ENCODE results near the gene GIPC1.

The GIPC1 gene

DNA sequence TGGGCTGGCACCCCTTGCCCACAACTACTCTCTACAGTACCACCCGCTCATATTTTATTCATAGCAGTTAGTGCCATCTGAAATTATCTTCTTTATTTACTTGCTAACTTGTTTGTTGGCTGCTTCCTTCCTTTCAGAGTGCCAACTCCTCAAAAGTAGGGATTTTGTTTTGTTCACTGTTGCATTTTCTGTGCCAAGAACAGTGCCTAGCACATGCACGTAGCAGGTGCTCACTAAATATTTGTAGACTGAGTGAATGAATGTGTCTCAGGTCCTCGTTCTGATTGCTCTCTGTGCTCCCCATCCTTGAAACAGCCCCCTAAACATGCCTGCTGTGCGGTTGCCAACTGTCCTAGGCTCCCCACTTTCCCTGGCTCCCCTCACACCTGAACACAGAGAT is 1.5 kb downstream of the GIPC1 start:
- DNase-seq (ENCODE audit: low read depth): no peak

DNA sequence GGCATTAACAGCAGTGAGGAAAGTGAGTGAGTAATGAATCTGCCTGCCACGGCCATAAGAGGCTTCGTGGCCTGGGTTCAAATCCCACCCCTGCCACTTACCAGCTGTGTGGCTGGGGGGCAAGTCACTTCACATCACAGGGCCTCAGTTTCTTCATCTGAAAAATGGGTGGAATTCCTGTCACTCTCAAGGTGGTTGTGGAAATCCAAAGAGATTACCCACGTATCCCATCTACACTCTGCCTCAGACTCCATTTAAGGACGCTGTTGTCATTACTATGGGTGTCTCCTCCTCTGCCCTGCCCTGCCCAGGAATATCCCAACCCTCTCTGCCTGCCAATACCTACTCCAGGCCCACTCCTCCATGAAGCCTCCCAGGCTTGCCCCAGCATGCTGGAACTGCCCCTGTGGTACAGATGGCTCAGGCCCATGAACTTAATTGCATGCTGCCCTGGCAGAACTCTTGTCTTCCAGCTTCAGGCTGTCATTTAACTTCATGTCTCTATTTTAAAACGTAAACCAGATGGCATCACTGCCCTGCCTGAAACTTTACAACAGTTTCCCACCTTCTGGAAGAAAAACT is 3.1 kb downstream of the GIPC1 start:
- DNase-seq (ENCODE audit: low read depth): no peak

GRCh38 chr19:14487370-14488125 is 8.4 kb downstream of the GIPC1 start:
- DNase-seq (ENCODE audit: low read depth): no peak

- DNase-seq (ENCODE audit: low read depth): no peak
Observed at GRCh38 chr19:14482172-14482941, 13.6 kb downstream of the GIPC1 start.

- no peak for DNase-seq (ENCODE audit: low read depth)
Observed at GRCh38 chr19:14480700-14481079, 15.2 kb downstream of the GIPC1 start.

DNA sequence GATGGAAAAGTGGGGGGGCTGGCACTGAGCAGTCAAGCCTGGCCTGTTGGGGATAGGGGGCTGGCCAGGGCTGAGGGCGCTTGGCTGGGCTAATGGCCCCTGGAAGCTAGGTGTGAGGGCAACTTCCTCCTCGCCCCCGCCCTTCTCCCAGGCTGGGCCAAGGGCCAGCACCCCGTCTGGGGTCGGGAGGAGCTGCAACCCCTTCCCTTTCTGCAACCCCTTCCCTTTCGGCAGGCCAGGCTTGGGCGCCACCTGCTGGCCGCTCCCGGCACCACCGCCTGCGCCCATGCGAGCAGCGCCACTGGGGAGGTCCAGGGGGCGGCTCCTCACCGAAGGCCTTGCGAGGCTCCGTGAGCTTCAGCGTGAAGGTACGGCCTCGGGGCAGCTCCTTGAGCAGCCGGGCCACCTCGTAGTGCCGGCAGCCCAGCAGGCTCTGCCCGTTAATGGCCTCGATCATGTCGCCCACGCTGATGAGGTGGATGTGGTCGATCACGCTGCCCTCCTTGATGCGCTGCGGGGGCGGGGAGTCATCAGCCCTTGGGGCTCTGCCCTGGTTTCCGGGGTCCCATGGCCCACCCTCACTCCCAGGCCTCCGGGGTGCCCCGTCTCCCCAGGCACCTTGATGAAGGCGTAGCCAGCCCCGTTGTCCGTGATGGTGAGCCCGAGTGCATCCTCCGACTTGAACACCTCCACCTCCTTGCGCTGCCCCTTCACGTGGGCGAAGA is 15.8 kb downstream of the GIPC1 start:
- DNase-seq (ENCODE audit: low read depth): peak; percentile 58

- no peak for DNase-seq (ENCODE audit: low read depth)
Observed at GRCh38 chr19:14479309-14479974, 16.5 kb downstream of the GIPC1 start.

- DNase-seq (ENCODE audit: low read depth): no peak
Observed at GRCh38 chr19:14478113-14478545, 17.8 kb downstream of the GIPC1 start.

DNA sequence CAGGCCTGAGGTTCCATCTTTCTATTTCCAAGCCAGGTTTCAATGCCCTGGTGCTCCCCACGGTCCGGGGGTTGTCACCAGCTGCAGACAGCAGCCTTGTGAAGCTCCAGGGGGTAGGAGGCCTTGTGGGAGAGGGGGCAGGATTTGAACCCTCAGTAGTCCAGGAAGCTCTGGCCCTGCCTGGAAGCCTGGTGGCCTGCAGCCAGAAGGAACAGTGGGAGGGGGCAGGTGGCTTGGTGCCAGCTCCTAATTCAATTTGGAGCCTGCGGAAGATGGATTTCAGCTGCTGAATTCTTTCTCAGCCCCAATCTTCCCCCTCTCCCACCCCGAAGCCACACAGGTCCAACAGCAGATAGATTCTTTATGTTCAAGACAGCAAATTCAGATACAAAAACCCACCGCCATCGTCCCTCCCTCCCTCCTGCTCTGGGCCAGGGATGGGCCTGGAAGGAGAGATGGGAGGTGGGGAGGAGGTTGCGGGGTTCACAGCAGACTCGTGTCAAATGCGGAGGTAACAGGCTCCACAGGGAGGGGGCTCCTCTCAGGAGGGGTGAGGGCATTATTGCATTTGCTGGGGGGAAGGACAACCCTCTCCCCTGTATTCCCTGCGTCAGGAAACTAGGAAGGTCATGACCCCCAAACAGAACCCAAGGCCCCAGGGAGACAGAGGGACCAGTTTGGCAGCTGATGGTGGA is 18.4 kb downstream of the GIPC1 start:
- no peak for DNase-seq (ENCODE audit: low read depth)

DNA sequence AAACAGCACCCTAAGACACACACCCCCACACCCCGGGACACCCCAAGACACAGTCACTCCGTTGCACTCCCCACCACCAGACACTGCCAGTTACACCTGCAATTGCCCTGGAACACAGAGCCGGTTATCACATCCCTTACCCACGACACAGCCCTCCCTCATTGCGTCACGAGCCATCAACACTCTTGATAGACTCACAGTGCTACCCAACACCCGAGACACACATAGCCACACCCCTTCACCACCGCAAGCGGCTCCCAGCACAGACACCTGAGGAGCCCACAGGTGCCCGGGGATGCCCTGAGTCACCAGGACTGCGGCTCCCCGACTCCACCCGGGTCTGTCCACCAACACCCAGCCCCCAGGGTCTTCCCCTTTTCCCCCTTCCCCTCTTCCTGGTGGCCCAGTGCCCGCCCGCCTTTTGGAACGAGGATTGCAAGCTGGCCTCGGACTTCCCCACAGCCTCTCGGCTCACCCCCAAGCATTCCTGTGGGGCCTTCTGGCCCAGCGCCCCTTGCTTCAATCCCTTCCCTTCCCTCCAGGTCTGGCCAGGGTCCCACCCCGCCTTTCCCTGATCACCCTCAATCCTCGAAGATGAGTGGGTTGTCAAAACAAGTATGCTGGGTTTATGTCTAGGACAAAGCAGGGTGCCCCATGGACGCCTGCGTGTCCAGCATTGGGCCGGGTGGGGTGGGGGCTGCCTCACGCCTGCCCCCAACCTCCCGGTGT is 19.1 kb downstream of the GIPC1 start:
- no peak for DNase-seq (ENCODE audit: low read depth)

GRCh38 chr19:14476327-14476672 is 19.6 kb downstream of the GIPC1 start:
- DNase-seq (ENCODE audit: low read depth): no peak

DNA sequence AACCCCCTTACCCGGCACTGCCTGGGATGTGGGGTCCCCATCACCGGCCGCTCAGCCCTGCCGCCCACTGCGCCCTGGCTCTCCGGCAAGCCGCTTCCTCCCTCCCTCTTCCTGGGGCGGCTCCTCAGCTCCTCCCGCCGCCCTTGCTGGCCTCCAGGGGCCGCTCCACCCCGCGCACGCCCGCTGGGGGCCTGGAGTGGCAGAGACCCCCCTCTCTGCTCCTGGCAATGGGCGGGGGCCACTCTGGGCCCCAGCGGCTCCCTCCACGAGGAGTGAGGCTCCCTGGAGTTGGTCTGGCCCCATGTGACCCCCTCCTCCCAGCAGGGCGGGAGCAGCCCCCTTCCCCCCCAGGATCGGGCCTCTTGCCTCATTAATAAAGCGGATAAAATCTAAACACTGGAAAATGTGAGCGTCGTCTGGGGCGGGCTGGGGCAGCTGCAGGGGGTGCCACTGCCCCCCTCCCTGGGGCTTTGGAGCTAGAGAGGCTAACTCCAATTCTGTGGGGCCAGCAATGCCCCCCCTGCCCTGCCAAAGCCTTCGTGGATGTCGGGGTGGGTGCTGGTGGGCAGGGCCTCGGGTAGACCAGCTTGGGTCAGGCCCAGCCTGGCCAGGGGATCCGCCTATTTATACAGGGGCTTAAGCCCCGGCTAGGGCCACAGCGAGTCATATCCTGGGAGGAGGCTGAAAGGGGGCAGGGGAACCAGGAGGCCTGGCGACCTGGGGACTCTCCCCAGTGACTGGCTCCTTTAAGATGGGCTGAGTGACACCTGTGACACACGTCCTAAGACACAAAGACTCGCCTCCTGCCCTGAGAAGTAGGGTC is 20.5 kb downstream of the GIPC1 start, which contains the start of gene PTGER1:
PTGER1 (minus strand) TSS at position 104 of the 823 bp plus-strand sequence. CDS start 1,034 bp downstream, outside the sequence.
- DNase-seq (ENCODE audit: low read depth): no peak

DNA sequence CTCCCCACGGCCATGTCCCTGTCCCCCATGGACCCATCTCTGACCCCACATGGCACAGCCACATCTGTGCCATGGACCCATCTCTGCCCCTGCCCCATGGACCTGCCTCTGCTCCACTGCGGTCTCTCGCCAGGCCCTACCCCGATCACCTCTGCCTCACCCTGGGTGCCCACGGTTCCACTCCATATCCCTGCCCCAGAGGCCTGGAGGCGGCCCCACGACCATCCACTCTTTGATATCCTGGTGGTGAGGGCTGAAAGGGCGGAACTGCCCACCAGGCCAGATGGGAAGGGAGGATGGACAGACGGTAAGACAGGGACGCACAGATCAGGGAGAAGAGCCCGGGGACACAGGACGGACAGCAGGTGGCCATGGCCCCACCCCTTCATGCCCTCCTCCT is 21.1 kb downstream of the GIPC1 start:
- DNase-seq (ENCODE audit: low read depth): no peak

GRCh38 chr19:14473978-14474578 is 21.8 kb downstream of the GIPC1 start:
- DNase-seq (ENCODE audit: low read depth): no peak

GRCh38 chr19:14473073-14473977 is 22.6 kb downstream of the GIPC1 start:
- no peak for DNase-seq (ENCODE audit: low read depth)

GRCh38 chr19:14472202-14472938 is 23.6 kb downstream of the GIPC1 start:
- peak; percentile 93 for DNase-seq (ENCODE audit: low read depth)

DNA sequence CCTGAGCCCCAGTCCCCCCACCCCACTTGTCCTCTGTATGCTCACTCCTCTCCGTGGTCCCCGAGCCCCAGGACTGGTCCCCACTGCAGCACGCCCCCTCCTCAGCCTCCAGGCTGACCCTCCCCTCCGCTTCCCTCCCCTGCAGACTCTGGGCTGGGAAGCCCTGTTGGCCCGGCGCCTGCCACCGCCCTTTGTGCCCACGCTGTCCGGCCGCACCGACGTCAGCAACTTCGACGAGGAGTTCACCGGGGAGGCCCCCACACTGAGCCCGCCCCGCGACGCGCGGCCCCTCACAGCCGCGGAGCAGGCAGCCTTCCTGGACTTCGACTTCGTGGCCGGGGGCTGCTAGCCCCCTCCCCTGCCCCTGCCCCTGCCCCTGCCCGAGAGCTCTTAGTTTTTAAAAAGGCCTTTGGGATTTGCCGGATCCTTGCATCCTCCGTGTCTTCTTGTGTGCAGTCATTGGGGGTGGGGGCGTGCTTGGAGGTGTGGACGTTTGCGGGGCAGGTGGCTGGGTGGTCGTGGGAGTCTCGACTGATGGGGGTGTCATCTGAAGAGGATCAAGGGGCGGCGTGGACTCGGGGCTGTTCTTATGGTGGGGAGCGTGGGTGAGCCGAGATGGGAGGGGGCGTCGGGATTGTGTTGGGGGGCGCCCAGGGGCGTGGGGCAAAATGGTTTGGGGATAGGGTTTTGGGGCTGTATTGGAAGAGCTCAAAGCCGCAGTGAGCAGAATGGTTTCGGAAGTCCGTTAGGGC is 24.3 kb downstream of the GIPC1 start:
- DNase-seq (ENCODE audit: low read depth): no peak

Data from stimulated activated CD8-positive, alpha-beta memory T cell treated with anti-CD3 and anti-CD28 coated beads, Interleukin-15, amount 100 ng/mL, for 24 hours (primary cell).